Measurements from ENCODE around the gene NBPF12. TPM values are rescaled to one million over a fixed set of nuclear protein-coding genes. Genes with fewer than 3 reads are reported as not detected.
"Not testable (repeated sequence)": the region's sequence is repeated elsewhere in the genome, so short reads cannot be mapped to it uniquely, and the experiment has no call there.

NBPF12 gene, protein sequence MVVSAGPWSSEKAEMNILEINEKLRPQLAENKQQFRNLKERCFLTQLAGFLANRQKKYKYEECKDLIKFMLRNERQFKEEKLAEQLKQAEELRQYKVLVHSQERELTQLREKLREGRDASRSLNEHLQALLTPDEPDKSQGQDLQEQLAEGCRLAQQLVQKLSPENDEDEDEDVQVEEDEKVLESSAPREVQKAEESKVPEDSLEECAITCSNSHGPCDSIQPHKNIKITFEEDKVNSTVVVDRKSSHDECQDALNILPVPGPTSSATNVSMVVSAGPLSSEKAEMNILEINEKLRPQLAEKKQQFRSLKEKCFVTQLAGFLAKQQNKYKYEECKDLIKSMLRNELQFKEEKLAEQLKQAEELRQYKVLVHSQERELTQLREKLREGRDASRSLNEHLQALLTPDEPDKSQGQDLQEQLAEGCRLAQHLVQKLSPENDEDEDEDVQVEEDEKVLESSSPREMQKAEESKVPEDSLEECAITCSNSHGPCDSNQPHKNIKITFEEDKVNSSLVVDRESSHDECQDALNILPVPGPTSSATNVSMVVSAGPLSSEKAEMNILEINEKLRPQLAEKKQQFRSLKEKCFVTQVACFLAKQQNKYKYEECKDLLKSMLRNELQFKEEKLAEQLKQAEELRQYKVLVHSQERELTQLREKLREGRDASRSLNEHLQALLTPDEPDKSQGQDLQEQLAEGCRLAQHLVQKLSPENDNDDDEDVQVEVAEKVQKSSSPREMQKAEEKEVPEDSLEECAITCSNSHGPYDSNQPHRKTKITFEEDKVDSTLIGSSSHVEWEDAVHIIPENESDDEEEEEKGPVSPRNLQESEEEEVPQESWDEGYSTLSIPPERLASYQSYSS (N-terminal part only)
- total RNA-seq = 10 to 100 TPM; 23.8 to 29.4 (median 24.4) TPM
- total RNA-seq (2013) = 28.8 TPM
- 14.8 to 80.6 (median 44.8) reads per million in 29 experiments for total RNA-seq

DNA sequence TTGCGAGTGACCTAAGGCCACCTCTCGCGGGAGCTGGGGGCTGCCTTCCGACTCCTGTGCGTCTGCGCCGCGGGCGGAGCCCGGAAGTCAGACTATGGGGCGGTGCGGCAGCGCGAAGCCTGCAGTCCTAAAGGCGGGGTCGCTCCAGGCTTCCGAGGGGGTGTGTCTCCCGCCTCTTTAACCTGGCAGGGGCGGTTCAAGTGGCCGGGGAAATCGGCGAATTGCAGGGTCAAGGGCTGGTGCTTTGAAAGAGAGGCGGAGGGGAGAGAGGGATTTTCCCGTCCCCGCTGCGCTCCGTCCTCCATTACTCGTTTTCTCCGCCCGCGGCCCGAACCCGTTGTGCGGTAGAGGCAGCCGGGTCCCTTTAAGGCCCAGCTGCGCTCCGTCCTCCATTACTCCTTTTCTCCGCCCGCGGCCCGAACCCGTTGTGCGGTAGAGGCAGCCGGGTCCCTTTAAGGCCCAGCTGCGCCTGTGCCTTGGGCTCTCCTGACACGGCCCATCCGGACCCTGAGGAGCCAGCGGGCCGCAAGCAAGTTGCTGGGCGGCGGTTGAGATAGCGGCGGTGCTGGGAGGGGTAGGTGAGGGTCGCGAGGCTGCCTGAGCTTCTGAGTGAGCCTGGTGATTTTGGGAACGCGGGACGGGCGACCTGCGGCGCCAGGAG, at the start of gene NBPF12:
TSS of gene NBPF12 (plus strand) at position 83 of the 661 bp plus-strand sequence. CDS start 21,820 bp downstream, outside the sequence.
- CTCF ChIA-PET; H3K9me3 Mint-ChIP-seq; H3K36me3 ChIP-seq (ENCODE audit: control insufficient read depth in 2 of 2, extremely low read depth in 1 of 2, insufficient read depth in 1 of 2, low read length in 1 of 2); POLR2A ChIA-PET; H3K4me1 ChIP-seq (ENCODE audit: control insufficient read depth in 1 of 2, extremely low read depth in 1 of 2, insufficient read depth in 2 of 2, low read length in 2 of 2); H3K9me3 ChIP-seq; H3K27me3 ChIP-seq (replicated peaks in 1 of 2; ENCODE audit: control insufficient read depth in 2 of 2, extremely low read depth in 1 of 2, insufficient read depth in 2 of 2, low read length in 1 of 2); H3K36me3 Mint-ChIP-seq; H3K27me3 Mint-ChIP-seq: not testable (repeated sequence)
- ATAC-seq (replicated peaks in 1 of 4) = peak; percentile 90 to 94 (median 92)
- WGBS (ENCODE audit: insufficient coverage) = under 1% methylated on average over 45 of the region's 61 CpGs
- Histone ChIP-seq H3K27ac (ENCODE audit: low read length) (peak within 1 kb of the TSS; percentile 78), H3K4me3 (ENCODE audit: control insufficient read depth in 1 of 2, extremely low read depth in 1 of 2, low read length in 1 of 2) (peak within 1 kb of the TSS; percentile 72 to 78)
- Mint-ChIP-seq H3K4me1 (peaks cover 17 to 26% (median 18%) of the 10 kb centered on the region in 3 donors), H3K27ac (peak within 1 kb of the TSS; percentile 92 to 96), H3K4me3 (peak within 1 kb of the TSS; percentile 87 to 95 (median 95))
- peak; percentile 49 to 84 (median 73) for DNase-seq

GRCh38 chr1:146891355-146891754, 46.8 kb upstream of the NBPF12 start:
- H3K4me3 ChIP-seq (ENCODE audit: control insufficient read depth in 1 of 2, extremely low read depth in 1 of 2, low read length in 1 of 2); H3K27me3 Mint-ChIP-seq; H3K27ac ChIP-seq (ENCODE audit: low read length); H3K27me3 ChIP-seq (replicated peaks in 1 of 2; ENCODE audit: control insufficient read depth in 2 of 2, extremely low read depth in 1 of 2, insufficient read depth in 2 of 2, low read length in 1 of 2); ATAC-seq (replicated peaks in 1 of 4); POLR2A ChIA-PET; H3K27ac Mint-ChIP-seq; DNase-seq; H3K36me3 Mint-ChIP-seq; H3K4me1 Mint-ChIP-seq; CTCF ChIA-PET; H3K36me3 ChIP-seq (ENCODE audit: control insufficient read depth in 2 of 2, extremely low read depth in 1 of 2, insufficient read depth in 1 of 2, low read length in 1 of 2); H3K9me3 ChIP-seq; H3K4me1 ChIP-seq (ENCODE audit: control insufficient read depth in 1 of 2, extremely low read depth in 1 of 2, insufficient read depth in 2 of 2, low read length in 2 of 2); H3K9me3 Mint-ChIP-seq; H3K4me3 Mint-ChIP-seq: not testable (repeated sequence)
- no CpG with 5 or more reads among the region's 4 CpGs for WGBS (ENCODE audit: insufficient coverage)

- H3K9me3 Mint-ChIP-seq; H3K4me3 ChIP-seq (ENCODE audit: control insufficient read depth in 1 of 2, extremely low read depth in 1 of 2, low read length in 1 of 2); H3K36me3 ChIP-seq (ENCODE audit: control insufficient read depth in 2 of 2, extremely low read depth in 1 of 2, insufficient read depth in 1 of 2, low read length in 1 of 2); ATAC-seq (replicated peaks in 1 of 4); H3K27me3 ChIP-seq (replicated peaks in 1 of 2; ENCODE audit: control insufficient read depth in 2 of 2, extremely low read depth in 1 of 2, insufficient read depth in 2 of 2, low read length in 1 of 2); H3K4me3 Mint-ChIP-seq; DNase-seq; POLR2A ChIA-PET; H3K4me1 ChIP-seq (ENCODE audit: control insufficient read depth in 1 of 2, extremely low read depth in 1 of 2, insufficient read depth in 2 of 2, low read length in 2 of 2); H3K36me3 Mint-ChIP-seq; H3K27me3 Mint-ChIP-seq; H3K9me3 ChIP-seq; H3K27ac Mint-ChIP-seq; H3K27ac ChIP-seq (ENCODE audit: low read length); H3K4me1 Mint-ChIP-seq; CTCF ChIA-PET: not testable (repeated sequence)
- no CpG with 5 or more reads among the region's 3 CpGs for WGBS (ENCODE audit: insufficient coverage)
These were observed 45.8 kb upstream of the NBPF12 start for GRCh38 chr1:146892331-146892730.

GRCh38 chr1:146907565-146908261, 30.4 kb upstream of the NBPF12 start:
- POLR2A ChIA-PET; CTCF ChIA-PET; H3K4me1 ChIP-seq (ENCODE audit: control insufficient read depth in 1 of 2, extremely low read depth in 1 of 2, insufficient read depth in 2 of 2, low read length in 2 of 2); H3K27ac Mint-ChIP-seq; H3K27ac ChIP-seq (ENCODE audit: low read length); ATAC-seq (replicated peaks in 1 of 4); H3K4me3 ChIP-seq (ENCODE audit: control insufficient read depth in 1 of 2, extremely low read depth in 1 of 2, low read length in 1 of 2); H3K4me3 Mint-ChIP-seq; H3K27me3 ChIP-seq (replicated peaks in 1 of 2; ENCODE audit: control insufficient read depth in 2 of 2, extremely low read depth in 1 of 2, insufficient read depth in 2 of 2, low read length in 1 of 2); H3K36me3 ChIP-seq (ENCODE audit: control insufficient read depth in 2 of 2, extremely low read depth in 1 of 2, insufficient read depth in 1 of 2, low read length in 1 of 2); DNase-seq; H3K4me1 Mint-ChIP-seq; H3K9me3 Mint-ChIP-seq; H3K27me3 Mint-ChIP-seq; H3K9me3 ChIP-seq; H3K36me3 Mint-ChIP-seq: not testable (repeated sequence)
- no CpG with 5 or more reads among the region's 8 CpGs for WGBS (ENCODE audit: insufficient coverage)

DNA sequence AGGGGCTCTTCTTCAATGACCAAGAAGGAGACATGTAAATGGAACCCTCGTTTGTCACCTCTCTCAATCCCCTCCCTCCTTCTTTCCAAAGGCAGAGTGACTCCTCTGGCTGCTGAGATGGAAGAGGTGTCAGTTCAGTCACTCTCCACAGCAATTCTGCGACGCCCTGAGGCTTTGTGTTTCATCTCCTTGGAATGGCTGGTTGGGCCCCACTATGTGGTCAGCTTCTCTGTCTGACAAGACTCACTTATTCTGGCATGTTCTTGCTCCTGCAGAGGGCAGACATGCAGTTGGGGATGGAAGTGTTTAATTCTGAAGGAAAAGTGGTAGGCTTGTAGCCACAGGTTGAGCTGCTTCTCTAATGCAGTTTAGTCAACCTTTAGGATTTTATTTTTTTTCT, 25.1 kb upstream of the NBPF12 start:
- H3K9me3 Mint-ChIP-seq; ATAC-seq (replicated peaks in 1 of 4); CTCF ChIA-PET; H3K27ac Mint-ChIP-seq; H3K27me3 ChIP-seq (replicated peaks in 1 of 2; ENCODE audit: control insufficient read depth in 2 of 2, extremely low read depth in 1 of 2, insufficient read depth in 2 of 2, low read length in 1 of 2); H3K9me3 ChIP-seq; H3K27me3 Mint-ChIP-seq; H3K4me1 ChIP-seq (ENCODE audit: control insufficient read depth in 1 of 2, extremely low read depth in 1 of 2, insufficient read depth in 2 of 2, low read length in 2 of 2); DNase-seq; H3K36me3 ChIP-seq (ENCODE audit: control insufficient read depth in 2 of 2, extremely low read depth in 1 of 2, insufficient read depth in 1 of 2, low read length in 1 of 2); H3K4me3 ChIP-seq (ENCODE audit: control insufficient read depth in 1 of 2, extremely low read depth in 1 of 2, low read length in 1 of 2); H3K27ac ChIP-seq (ENCODE audit: low read length); H3K4me3 Mint-ChIP-seq; POLR2A ChIA-PET; H3K4me1 Mint-ChIP-seq; H3K36me3 Mint-ChIP-seq: not testable (repeated sequence)
- no CpG with 5 or more reads among the region's 3 CpGs for WGBS (ENCODE audit: insufficient coverage)

DNA sequence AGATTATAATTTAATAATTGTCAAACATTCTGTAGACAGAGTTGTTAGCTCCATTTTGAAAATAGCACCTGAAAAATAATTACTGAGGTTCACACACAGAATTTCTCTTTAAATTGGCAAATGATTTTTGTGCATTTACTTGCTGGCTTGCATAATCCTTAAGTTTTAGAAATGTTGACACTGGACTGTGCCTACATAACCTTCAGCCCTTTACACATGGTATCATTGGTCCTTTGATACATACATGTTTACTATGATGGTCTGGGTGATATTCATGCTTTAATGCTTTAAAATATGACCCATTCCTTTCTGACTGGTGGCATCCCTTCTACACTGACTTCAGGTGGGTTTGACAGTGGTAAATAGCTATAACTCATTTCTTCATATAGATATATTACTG, 17.3 kb upstream of the NBPF12 start:
- ATAC-seq (replicated peaks in 1 of 4); H3K4me3 Mint-ChIP-seq; H3K36me3 Mint-ChIP-seq; H3K27me3 Mint-ChIP-seq; H3K4me1 Mint-ChIP-seq; H3K36me3 ChIP-seq (ENCODE audit: control insufficient read depth in 2 of 2, extremely low read depth in 1 of 2, insufficient read depth in 1 of 2, low read length in 1 of 2); H3K27ac Mint-ChIP-seq; H3K9me3 Mint-ChIP-seq; H3K9me3 ChIP-seq; H3K4me3 ChIP-seq (ENCODE audit: control insufficient read depth in 1 of 2, extremely low read depth in 1 of 2, low read length in 1 of 2); POLR2A ChIA-PET; DNase-seq; H3K27ac ChIP-seq (ENCODE audit: low read length); H3K27me3 ChIP-seq (replicated peaks in 1 of 2; ENCODE audit: control insufficient read depth in 2 of 2, extremely low read depth in 1 of 2, insufficient read depth in 2 of 2, low read length in 1 of 2); CTCF ChIA-PET; H3K4me1 ChIP-seq (ENCODE audit: control insufficient read depth in 1 of 2, extremely low read depth in 1 of 2, insufficient read depth in 2 of 2, low read length in 2 of 2): not testable (repeated sequence)

All from T-cell (primary cell).